SK-N-SH treated with all-trans-retinoic acid at 6 μM for 48 hours (cell line): ENCODE measurements around the gene ROBO1.

Source experiments
- ATAC-seq: fragments of 200-7000 bp; cut with Tn5 transposase; 3 replicates; pipeline ENCODE4 v1.9.1; 2020; ENCODE audit warnings: mild to moderate bottlenecking, moderate library complexity
- BACH2 ChIP-seq: fragments of 250-450 bp; sonication (Bioruptor Pico); IDR thresholded peaks from 2 replicates; pipeline ENCODE4 v1.9.0; 2021; ENCODE audit warnings: mild to moderate bottlenecking, borderline replicate concordance
- CSDC2 ChIP-seq: fragments of 250-450 bp; sonication (Bioruptor Pico); IDR thresholded peaks from 2 replicates; pipeline ENCODE4 v1.5.0; 2020; ENCODE audit warnings: mild to moderate bottlenecking, moderate library complexity
- ESRRG ChIP-seq: fragments of 250-450 bp; sonication (Bioruptor Pico); IDR thresholded peaks from 2 replicates; pipeline ENCODE4 v1.6.1; 2021; ENCODE audit warnings: mild to moderate bottlenecking
- GLIS3 ChIP-seq: fragments of 250-450 bp; sonication (Bioruptor Pico); IDR thresholded peaks from 2 replicates; pipeline ENCODE4 v1.5.0; 2020; ENCODE audit warnings: mild to moderate bottlenecking, moderate library complexity
- ISL1 ChIP-seq: fragments of 250-450 bp; sonication (Bioruptor Pico); IDR thresholded peaks from 2 replicates; pipeline ENCODE4 v2.1.2; 2022; ENCODE audit warnings: mild to moderate bottlenecking, moderate library complexity
- OSR1 ChIP-seq: fragments of 250-450 bp; sonication (Bioruptor Pico); IDR thresholded peaks from 2 replicates; pipeline ENCODE4 v1.8.0; 2022; ENCODE audit warnings: moderate library complexity, mild to moderate bottlenecking, inconsistent platforms
- PPARA ChIP-seq: fragments of 250-450 bp; sonication (Bioruptor Pico); IDR thresholded peaks from 2 replicates; pipeline ENCODE4 v1.5.0; 2020; ENCODE audit warnings: mild to moderate bottlenecking, borderline replicate concordance
- RARB ChIP-seq: fragments of 250-450 bp; sonication (Bioruptor Pico); IDR thresholded peaks from 2 replicates; pipeline ENCODE4 v1.8.0; 2021; ENCODE audit warnings: mild to moderate bottlenecking, moderate library complexity
- SNAI2 ChIP-seq: fragments of 250-450 bp; sonication (Bioruptor Pico); IDR thresholded peaks from 2 replicates; pipeline ENCODE4 v1.5.0; 2020; ENCODE audit warnings: mild to moderate bottlenecking, moderate library complexity
- TCF4 ChIP-seq: fragments of 250-450 bp; sonication (Bioruptor Pico); IDR thresholded peaks from 2 replicates; pipeline ENCODE4 v1.8.0; 2021; ENCODE audit warnings: mild to moderate bottlenecking, moderate library complexity, borderline replicate concordance
- TOX ChIP-seq: fragments of 250-450 bp; sonication (Bioruptor Pico); IDR thresholded peaks from 2 replicates; pipeline ENCODE4 v1.8.0; 2021; ENCODE audit warnings: mild to moderate bottlenecking, moderate library complexity, borderline replicate concordance
- ZC3H10 ChIP-seq: fragments of 250-450 bp; sonication (Bioruptor Pico); IDR thresholded peaks from 2 replicates; pipeline ENCODE4 v1.5.1; 2021; ENCODE audit warnings: mild to moderate bottlenecking, moderate library complexity
- ZFP3 ChIP-seq: fragments of 250-450 bp; sonication (Bioruptor Pico); IDR thresholded peaks from 2 replicates; pipeline ENCODE4 v1.5.0; 2020; ENCODE audit warnings: mild to moderate bottlenecking, moderate library complexity
- ZFP30 ChIP-seq: fragments of 450-650 bp; formaldehyde crosslinking; IDR thresholded peaks from 2 replicates; pipeline ENCODE4 v1.5.0; 2022; ENCODE audit warnings: mild to moderate bottlenecking, moderate library complexity
- ZNF565 ChIP-seq: fragments of 450-650 bp; formaldehyde crosslinking; conservative IDR thresholded peaks from 2 replicates; pipeline ENCODE4 v1.5.0; 2020; ENCODE audit warnings: low read depth, mild to moderate bottlenecking, moderate library complexity
- ZNF70 ChIP-seq: fragments of 450-650 bp; formaldehyde crosslinking; IDR thresholded peaks from 2 replicates; pipeline ENCODE4 v1.5.0; 2020; ENCODE audit warnings: mild to moderate bottlenecking, moderate library complexity
- ZNF8 ChIP-seq: fragments of 450-650 bp; formaldehyde crosslinking; IDR thresholded peaks from 2 replicates; pipeline ENCODE4 v1.5.0; 2020; ENCODE audit warnings: mild to moderate bottlenecking, moderate library complexity
- TF ChIP-seq, protein P1 (sequence below): fragments of 250-450 bp; sonication (Bioruptor Pico); IDR thresholded peaks from 2 replicates; pipeline ENCODE4 v1.8.0; 2020; ENCODE audit warnings: mild to moderate bottlenecking, moderate library complexity, borderline replicate concordance
- TF ChIP-seq, protein P2 (sequence below): fragments of 250-450 bp; sonication (Bioruptor Pico); IDR thresholded peaks from 2 replicates; pipeline ENCODE4 v1.5.1; 2020; ENCODE audit warnings: low read depth, mild to moderate bottlenecking, moderate library complexity
- TF ChIP-seq, protein P3 (sequence below): fragments of 250-450 bp; sonication (Bioruptor Pico); IDR thresholded peaks from 2 replicates; pipeline ENCODE4 v1.8.0; 2021; ENCODE audit warnings: low read depth, mild to moderate bottlenecking, moderate library complexity, borderline replicate concordance
- TF ChIP-seq, protein P4 (sequence below): fragments of 250-450 bp; sonication (Bioruptor Pico); IDR thresholded peaks from 2 replicates; pipeline ENCODE4 v1.5.0; 2020; ENCODE audit warnings: mild to moderate bottlenecking, moderate library complexity
- TF ChIP-seq, protein P5 (sequence below): fragments of 250-450 bp; sonication (Bioruptor Pico); IDR thresholded peaks from 2 replicates; pipeline ENCODE4 v1.5.1; 2021; ENCODE audit warnings: mild to moderate bottlenecking, moderate library complexity

ROBO1 gene

DNA sequence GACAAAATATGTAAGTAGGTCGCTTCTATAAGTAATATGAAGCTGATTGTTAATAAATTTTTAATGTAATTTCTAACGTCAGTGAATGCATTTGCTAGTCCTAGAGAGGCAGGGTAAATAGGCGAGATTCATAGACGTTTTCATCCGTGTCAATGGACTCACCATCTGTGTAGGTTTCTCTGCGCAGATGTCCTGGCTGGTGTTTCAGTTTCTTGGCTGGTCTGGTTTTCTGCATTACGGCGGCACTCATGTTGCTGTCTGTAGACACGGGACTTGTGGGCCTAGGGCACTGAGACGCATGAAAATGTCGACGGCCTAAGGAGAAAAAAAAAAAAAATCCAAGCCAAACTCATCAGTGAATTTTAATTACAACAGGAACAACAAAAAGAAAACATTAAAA lies 1153.3 kb downstream of the ROBO1 start (continued):
- TF ChIP-seq, protein P1, sequence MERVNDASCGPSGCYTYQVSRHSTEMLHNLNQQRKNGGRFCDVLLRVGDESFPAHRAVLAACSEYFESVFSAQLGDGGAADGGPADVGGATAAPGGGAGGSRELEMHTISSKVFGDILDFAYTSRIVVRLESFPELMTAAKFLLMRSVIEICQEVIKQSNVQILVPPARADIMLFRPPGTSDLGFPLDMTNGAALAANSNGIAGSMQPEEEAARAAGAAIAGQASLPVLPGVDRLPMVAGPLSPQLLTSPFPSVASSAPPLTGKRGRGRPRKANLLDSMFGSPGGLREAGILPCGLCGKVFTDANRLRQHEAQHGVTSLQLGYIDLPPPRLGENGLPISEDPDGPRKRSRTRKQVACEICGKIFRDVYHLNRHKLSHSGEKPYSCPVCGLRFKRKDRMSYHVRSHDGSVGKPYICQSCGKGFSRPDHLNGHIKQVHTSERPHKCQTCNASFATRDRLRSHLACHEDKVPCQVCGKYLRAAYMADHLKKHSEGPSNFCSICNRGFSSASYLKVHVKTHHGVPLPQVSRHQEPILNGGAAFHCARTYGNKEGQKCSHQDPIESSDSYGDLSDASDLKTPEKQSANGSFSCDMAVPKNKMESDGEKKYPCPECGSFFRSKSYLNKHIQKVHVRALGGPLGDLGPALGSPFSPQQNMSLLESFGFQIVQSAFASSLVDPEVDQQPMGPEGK (CRISPR knock-in tag): no peak
- TF ChIP-seq ESRRG (CRISPR knock-in tag) (no peak), OSR1 (CRISPR knock-in tag) (no peak)

DNA sequence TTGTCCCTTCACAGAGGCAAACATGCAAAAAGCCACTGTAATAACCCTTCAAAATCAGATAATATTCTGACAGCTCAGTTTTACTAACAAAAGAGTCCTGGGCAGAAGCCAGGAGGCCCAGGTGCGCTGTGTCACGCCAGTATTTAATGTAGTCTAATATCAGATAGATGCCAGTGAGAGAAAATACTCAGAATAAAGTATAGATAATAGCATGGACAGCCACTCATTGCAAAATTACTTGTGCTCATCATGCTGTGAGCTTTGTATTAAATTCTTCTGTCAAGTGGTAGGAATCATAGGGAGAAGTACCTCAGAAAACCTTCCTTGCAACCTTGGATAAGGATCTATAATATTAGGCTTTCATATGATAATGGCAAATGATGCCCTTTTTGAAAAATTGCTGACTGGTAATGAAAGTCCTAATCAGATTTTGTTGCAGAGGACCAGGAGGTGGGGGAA lies 1154.3 kb downstream of the ROBO1 start:
- TF ChIP-seq, protein P2, sequence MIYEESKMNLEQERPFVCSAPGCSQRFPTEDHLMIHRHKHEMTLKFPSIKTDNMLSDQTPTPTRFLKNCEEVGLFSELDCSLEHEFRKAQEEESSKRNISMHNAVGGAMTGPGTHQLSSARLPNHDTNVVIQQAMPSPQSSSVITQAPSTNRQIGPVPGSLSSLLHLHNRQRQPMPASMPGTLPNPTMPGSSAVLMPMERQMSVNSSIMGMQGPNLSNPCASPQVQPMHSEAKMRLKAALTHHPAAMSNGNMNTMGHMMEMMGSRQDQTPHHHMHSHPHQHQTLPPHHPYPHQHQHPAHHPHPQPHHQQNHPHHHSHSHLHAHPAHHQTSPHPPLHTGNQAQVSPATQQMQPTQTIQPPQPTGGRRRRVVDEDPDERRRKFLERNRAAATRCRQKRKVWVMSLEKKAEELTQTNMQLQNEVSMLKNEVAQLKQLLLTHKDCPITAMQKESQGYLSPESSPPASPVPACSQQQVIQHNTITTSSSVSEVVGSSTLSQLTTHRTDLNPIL (CRISPR knock-in tag): no peak
- TF ChIP-seq TOX (no peak), BACH2 (CRISPR knock-in tag) (no peak), ESRRG (CRISPR knock-in tag) (no peak), SNAI2 (CRISPR knock-in tag) (no peak), ISL1 (CRISPR knock-in tag) (no peak), CSDC2 (CRISPR knock-in tag) (no peak), RARB (no peak), ZNF565 (CRISPR knock-in tag) (no peak), ZNF8 (CRISPR knock-in tag) (no peak)
- TF ChIP-seq, protein P3, sequence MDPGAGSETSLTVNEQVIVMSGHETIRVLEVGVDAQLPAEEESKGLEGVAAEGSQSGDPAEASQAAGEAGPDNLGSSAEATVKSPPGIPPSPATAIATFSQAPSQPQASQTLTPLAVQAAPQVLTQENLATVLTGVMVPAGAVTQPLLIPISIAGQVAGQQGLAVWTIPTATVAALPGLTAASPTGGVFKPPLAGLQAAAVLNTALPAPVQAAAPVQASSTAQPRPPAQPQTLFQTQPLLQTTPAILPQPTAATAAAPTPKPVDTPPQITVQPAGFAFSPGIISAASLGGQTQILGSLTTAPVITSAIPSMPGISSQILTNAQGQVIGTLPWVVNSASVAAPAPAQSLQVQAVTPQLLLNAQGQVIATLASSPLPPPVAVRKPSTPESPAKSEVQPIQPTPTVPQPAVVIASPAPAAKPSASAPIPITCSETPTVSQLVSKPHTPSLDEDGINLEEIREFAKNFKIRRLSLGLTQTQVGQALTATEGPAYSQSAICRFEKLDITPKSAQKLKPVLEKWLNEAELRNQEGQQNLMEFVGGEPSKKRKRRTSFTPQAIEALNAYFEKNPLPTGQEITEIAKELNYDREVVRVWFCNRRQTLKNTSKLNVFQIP: no peak
- TF ChIP-seq, protein P4, sequence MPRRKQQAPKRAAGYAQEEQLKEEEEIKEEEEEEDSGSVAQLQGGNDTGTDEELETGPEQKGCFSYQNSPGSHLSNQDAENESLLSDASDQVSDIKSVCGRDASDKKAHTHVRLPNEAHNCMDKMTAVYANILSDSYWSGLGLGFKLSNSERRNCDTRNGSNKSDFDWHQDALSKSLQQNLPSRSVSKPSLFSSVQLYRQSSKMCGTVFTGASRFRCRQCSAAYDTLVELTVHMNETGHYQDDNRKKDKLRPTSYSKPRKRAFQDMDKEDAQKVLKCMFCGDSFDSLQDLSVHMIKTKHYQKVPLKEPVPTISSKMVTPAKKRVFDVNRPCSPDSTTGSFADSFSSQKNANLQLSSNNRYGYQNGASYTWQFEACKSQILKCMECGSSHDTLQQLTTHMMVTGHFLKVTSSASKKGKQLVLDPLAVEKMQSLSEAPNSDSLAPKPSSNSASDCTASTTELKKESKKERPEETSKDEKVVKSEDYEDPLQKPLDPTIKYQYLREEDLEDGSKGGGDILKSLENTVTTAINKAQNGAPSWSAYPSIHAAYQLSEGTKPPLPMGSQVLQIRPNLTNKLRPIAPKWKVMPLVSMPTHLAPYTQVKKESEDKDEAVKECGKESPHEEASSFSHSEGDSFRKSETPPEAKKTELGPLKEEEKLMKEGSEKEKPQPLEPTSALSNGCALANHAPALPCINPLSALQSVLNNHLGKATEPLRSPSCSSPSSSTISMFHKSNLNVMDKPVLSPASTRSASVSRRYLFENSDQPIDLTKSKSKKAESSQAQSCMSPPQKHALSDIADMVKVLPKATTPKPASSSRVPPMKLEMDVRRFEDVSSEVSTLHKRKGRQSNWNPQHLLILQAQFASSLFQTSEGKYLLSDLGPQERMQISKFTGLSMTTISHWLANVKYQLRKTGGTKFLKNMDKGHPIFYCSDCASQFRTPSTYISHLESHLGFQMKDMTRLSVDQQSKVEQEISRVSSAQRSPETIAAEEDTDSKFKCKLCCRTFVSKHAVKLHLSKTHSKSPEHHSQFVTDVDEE: no peak; the same call in 1 of the 2 replicates
- no peak for ATAC-seq

DNA sequence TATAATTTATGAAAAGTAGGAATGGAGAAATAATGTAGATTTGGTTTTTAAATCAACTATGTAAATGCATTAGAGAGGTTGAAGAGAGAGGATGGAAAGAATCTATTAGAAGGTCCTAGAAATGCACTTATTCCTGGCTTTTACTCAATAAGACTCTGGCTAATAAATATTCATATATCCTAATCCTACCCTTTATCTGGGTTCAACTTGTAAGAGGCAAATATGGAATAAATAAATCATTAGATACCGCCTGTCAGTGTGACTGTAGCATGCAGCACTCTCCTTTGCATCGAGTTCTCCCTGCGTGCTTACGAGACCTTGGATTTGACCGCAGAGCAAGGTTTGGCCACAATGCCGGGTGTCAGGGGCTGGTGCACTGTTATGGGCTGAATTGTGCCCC lies 1156.5 kb downstream of the ROBO1 start:
- ATAC-seq: no peak
- TF ChIP-seq, protein P5, sequence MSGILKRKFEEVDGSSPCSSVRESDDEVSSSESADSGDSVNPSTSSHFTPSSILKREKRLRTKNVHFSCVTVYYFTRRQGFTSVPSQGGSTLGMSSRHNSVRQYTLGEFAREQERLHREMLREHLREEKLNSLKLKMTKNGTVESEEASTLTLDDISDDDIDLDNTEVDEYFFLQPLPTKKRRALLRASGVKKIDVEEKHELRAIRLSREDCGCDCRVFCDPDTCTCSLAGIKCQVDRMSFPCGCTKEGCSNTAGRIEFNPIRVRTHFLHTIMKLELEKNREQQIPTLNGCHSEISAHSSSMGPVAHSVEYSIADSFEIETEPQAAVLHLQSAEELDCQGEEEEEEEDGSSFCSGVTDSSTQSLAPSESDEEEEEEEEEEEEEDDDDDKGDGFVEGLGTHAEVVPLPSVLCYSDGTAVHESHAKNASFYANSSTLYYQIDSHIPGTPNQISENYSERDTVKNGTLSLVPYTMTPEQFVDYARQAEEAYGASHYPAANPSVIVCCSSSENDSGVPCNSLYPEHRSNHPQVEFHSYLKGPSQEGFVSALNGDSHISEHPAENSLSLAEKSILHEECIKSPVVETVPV: no peak
- TF ChIP-seq ESRRG (CRISPR knock-in tag) (no peak), CSDC2 (CRISPR knock-in tag) (no peak), BACH2 (CRISPR knock-in tag) (no peak), OSR1 (CRISPR knock-in tag) (no peak), ZFP3 (CRISPR knock-in tag) (no peak), GLIS3 (CRISPR knock-in tag) (no peak), RARB (no peak), ZNF70 (CRISPR knock-in tag) (no peak), ZNF8 (CRISPR knock-in tag) (no peak), ZFP30 (no peak), ISL1 (CRISPR knock-in tag) (no peak), ZC3H10 (CRISPR knock-in tag) (no peak), PPARA (CRISPR knock-in tag) (no peak), TOX (no peak), TCF4 (CRISPR knock-in tag) (no peak)
- TF ChIP-seq, protein P3: no peak
- TF ChIP-seq, protein P2 (CRISPR knock-in tag): no peak
- TF ChIP-seq, protein P4: no peak
